GM20431 (cell line): ENCODE results near the gene LPCAT4.
"Not testable (repeated sequence)": the region's sequence is repeated elsewhere in the genome, so short reads cannot be mapped to it uniquely, and the experiment has no call there.

Experiments
- in situ Hi-C: fragments of 300-500 bp; cut with MseI, MboI; formaldehyde crosslinking; loops from one replicate; pipeline ENCODE4 v1.15.0; 2020; ENCODE audit warnings: low sequenced_read_pairs; ENCODE audit not compliant: unreplicated experiment

Gene LPCAT4

GRCh38 chr15:34365091-34365825 lies 1.7 kb downstream of the LPCAT4 start:
- in situ Hi-C loops = loop anchor here (10.0 to 25.0 kb wide), 2 partner anchors 70 to 222 kb away; partner anchors contain the start of genes GOLGA8A and GOLGA8B

- in situ Hi-C loops = loop anchor here (10.0 to 25.0 kb wide), 2 partner anchors 71 to 223 kb away; partner anchors contain the start of genes GOLGA8A and GOLGA8B
Measured at GRCh38 chr15:34364041-34364440, 3.0 kb downstream of the LPCAT4 start.

GRCh38 chr15:34362047-34362773 lies 4.8 kb downstream of the LPCAT4 start:
- in situ Hi-C loops = loop anchor here (10.0 to 25.0 kb wide), 2 partner anchors 73 to 225 kb away; partner anchors contain the start of genes GOLGA8A and GOLGA8B

GRCh38 chr15:34361278-34361677 lies 5.7 kb downstream of the LPCAT4 start:
- in situ Hi-C loops = loop anchor here (10.0 to 25.0 kb wide), 2 partner anchors 74 to 226 kb away; partner anchors contain the start of genes GOLGA8A and GOLGA8B

- in situ Hi-C loops = loop anchor here (10.0 to 25.0 kb wide), 2 partner anchors 75 to 227 kb away; partner anchors contain the start of genes GOLGA8A and GOLGA8B
Measured at GRCh38 chr15:34360298-34360697, 6.7 kb downstream of the LPCAT4 start.

GRCh38 chr15:34359416-34359815 lies 7.6 kb downstream of the LPCAT4 start:
- in situ Hi-C loops = loop anchor here (25.0 kb wide), 1 partner anchor 228 kb away; the partner anchor contains the start of gene GOLGA8B

- in situ Hi-C loops = loop anchor here (25.0 kb wide), 1 partner anchor 228 kb away; the partner anchor contains the start of gene GOLGA8B
Measured at GRCh38 chr15:34358948-34359347, 8.0 kb downstream of the LPCAT4 start.

- in situ Hi-C loops = loop anchor here (25.0 kb wide), 1 partner anchor 229 kb away; the partner anchor contains the start of gene GOLGA8B
Measured at GRCh38 chr15:34358367-34358766, 8.6 kb downstream of the LPCAT4 start.

GRCh38 chr15:34357653-34358052 lies 9.3 kb downstream of the LPCAT4 start:
- in situ Hi-C loops = loop anchor here (25.0 kb wide), 1 partner anchor 230 kb away; the partner anchor contains the start of gene GOLGA8B

- in situ Hi-C loops = loop anchor here (25.0 kb wide), 1 partner anchor 232 kb away; the partner anchor contains the start of gene GOLGA8B
Measured at GRCh38 chr15:34355241-34355640, 11.8 kb downstream of the LPCAT4 start.

- in situ Hi-C loops = loop anchor here (25.0 kb wide), 1 partner anchor 233 kb away; the partner anchor contains the start of gene GOLGA8B
Measured at GRCh38 chr15:34354286-34354685, 12.7 kb downstream of the LPCAT4 start.

GRCh38 chr15:34353627-34354026 lies 13.4 kb downstream of the LPCAT4 start:
- in situ Hi-C loops = loop anchor here (25.0 kb wide), 1 partner anchor 234 kb away; the partner anchor contains the start of gene GOLGA8B

GRCh38 chr15:34352996-34353395 lies 14.0 kb downstream of the LPCAT4 start:
- in situ Hi-C loops = loop anchor here (25.0 kb wide), 1 partner anchor 234 kb away; the partner anchor contains the start of gene GOLGA8B

GRCh38 chr15:34349769-34350168 lies 17.2 kb downstream of the LPCAT4 start:
- in situ Hi-C loops = loop anchor here (25.0 kb wide), 1 partner anchor 238 kb away; the partner anchor contains the start of gene GOLGA8B

- in situ Hi-C loops = no loop called here
Measured at GRCh38 chr15:34348735-34349300, 18.2 kb downstream of the LPCAT4 start.

GRCh38 chr15:34347951-34348638 lies 18.9 kb downstream of the LPCAT4 start:
- in situ Hi-C loops = no loop called here

GRCh38 chr15:34342737-34343575 lies 24.0 kb downstream of the LPCAT4 start, which contains the start of the genes NOP10 and NUTM1:
TSS of gene NOP10 (minus strand) at chr15:34343136. CDS start at chr15:34343073, 63 bp downstream.
TSS of gene NUTM1 (plus strand) at chr15:34343315. CDS start at chr15:34343697, 382 bp downstream.
- in situ Hi-C loops = no loop called here

GRCh38 chr15:34342213-34342736 lies 24.7 kb downstream of the LPCAT4 start:
- in situ Hi-C loops = not testable (repeated sequence)
